ENCODE measurements around the gene RAB9A.
"Not testable (repeated sequence)": the region's sequence is repeated elsewhere in the genome, so short reads cannot be mapped to it uniquely, and the experiment has no call there.

Gene RAB9A

GRCh38 chrX:13703135-13703534, 14.2 kb downstream of the RAB9A start:
- no peak for DNase-seq

- DNase-seq = no peak
These were observed 14.7 kb downstream of the RAB9A start for GRCh38 chrX:13703589-13703988.

- no peak for DNase-seq
These were observed 22.2 kb downstream of the RAB9A start for GRCh38 chrX:13711141-13711540.

- no peak for DNase-seq
These were observed 27.5 kb downstream of the RAB9A start for GRCh38 chrX:13716455-13716854.

GRCh38 chrX:13716905-13717304, 28.0 kb downstream of the RAB9A start:
- DNase-seq = peak; percentile 40

- no peak for DNase-seq
These were observed 29.0 kb downstream of the RAB9A start for GRCh38 chrX:13717700-13718472.

GRCh38 chrX:13719192-13719856, 30.4 kb downstream of the RAB9A start:
- no peak for DNase-seq

GRCh38 chrX:13721371-13721770, 32.4 kb downstream of the RAB9A start:
- DNase-seq = no peak

GRCh38 chrX:13721819-13722519, 33.0 kb downstream of the RAB9A start:
- DNase-seq = no peak

GRCh38 chrX:13724878-13725277, 36.0 kb downstream of the RAB9A start:
- peak; percentile 48 for DNase-seq

GRCh38 chrX:13726583-13726982, 37.7 kb downstream of the RAB9A start:
- not testable (repeated sequence) for DNase-seq

- DNase-seq = not testable (repeated sequence)
These were observed 41.6 kb downstream of the RAB9A start for GRCh38 chrX:13730523-13730922.

- no peak for DNase-seq
These were observed 43.5 kb downstream of the RAB9A start for GRCh38 chrX:13732246-13733067.

- DNase-seq = no peak
These were observed 44.6 kb downstream of the RAB9A start for GRCh38 chrX:13733506-13733905.

GRCh38 chrX:13734278-13735172, 45.6 kb downstream of the RAB9A start, which contains the start of the genes OFD1 and TRAPPC2:
Gene OFD1, plus strand, starts transcription at chrX:13734748. Its CDS starts 324 bp downstream, at chrX:13735072.
Gene TRAPPC2, minus strand, starts transcription at chrX:13734620. Its CDS starts 14,657 bp downstream, at chrX:13719963.
- peak; percentile 87 for DNase-seq

GRCh38 chrX:13741695-13742094, 52.8 kb downstream of the RAB9A start:
- DNase-seq = no peak

- DNase-seq = peak; percentile 20
These were observed 53.7 kb downstream of the RAB9A start for GRCh38 chrX:13742397-13743176.

- DNase-seq = peak; percentile 20
These were observed 58.9 kb downstream of the RAB9A start for GRCh38 chrX:13747836-13748235.

- no peak for DNase-seq
These were observed 59.6 kb downstream of the RAB9A start for GRCh38 chrX:13748486-13748885.

GRCh38 chrX:13750204-13750603, 61.3 kb downstream of the RAB9A start:
- no peak for DNase-seq

GRCh38 chrX:13750812-13751211, 61.9 kb downstream of the RAB9A start:
- no peak for DNase-seq
